Activated CD4-positive, alpha-beta T cell treated with anti-CD3 and anti-CD28 coated beads for 24 hours (primary cell): ENCODE measurements around the gene STN1.

Source experiments
- DNase-seq, 2 donors: peaks; one replicate each; pipeline ENCODE4 v3.0.0-alpha.2; 2020; ENCODE audit warnings: low read depth in 2 of 2

The STN1 gene

GRCh38 chr10:103894441-103894864 lies 23.5 kb downstream of the STN1 start:
- DNase-seq = no peak

- DNase-seq = no peak
Measured at GRCh38 chr10:103893817-103894216, 24.2 kb downstream of the STN1 start.

GRCh38 chr10:103892181-103892580 lies 25.8 kb downstream of the STN1 start:
- no peak for DNase-seq

GRCh38 chr10:103890688-103891087 lies 27.3 kb downstream of the STN1 start:
- no peak for DNase-seq

GRCh38 chr10:103890194-103890658 lies 27.8 kb downstream of the STN1 start:
- DNase-seq = no peak

GRCh38 chr10:103889121-103889720 lies 28.8 kb downstream of the STN1 start:
- DNase-seq = no peak

GRCh38 chr10:103888113-103888841 lies 29.7 kb downstream of the STN1 start:
- no peak for DNase-seq

GRCh38 chr10:103885617-103886016 lies 32.4 kb downstream of the STN1 start:
- no peak for DNase-seq

GRCh38 chr10:103884681-103885139 lies 33.3 kb downstream of the STN1 start:
- no peak for DNase-seq

- DNase-seq = no peak
Measured at GRCh38 chr10:103882285-103883007, 35.5 kb downstream of the STN1 start.

- DNase-seq = no peak
Measured at GRCh38 chr10:103881416-103882284, 36.3 kb downstream of the STN1 start.

- DNase-seq = no peak
Measured at GRCh38 chr10:103879831-103880230, 38.2 kb downstream of the STN1 start.

GRCh38 chr10:103879409-103879808 lies 38.6 kb downstream of the STN1 start:
- DNase-seq = no peak

- no peak for DNase-seq
Measured at GRCh38 chr10:103877861-103878260, 40.1 kb downstream of the STN1 start.

GRCh38 chr10:103876155-103876554 lies 41.8 kb downstream of the STN1 start:
- no peak for DNase-seq

GRCh38 chr10:103874730-103875129 lies 43.3 kb downstream of the STN1 start:
- DNase-seq = no peak

GRCh38 chr10:103872137-103872931 lies 45.6 kb downstream of the STN1 start:
- no peak for DNase-seq

- DNase-seq = no peak
Measured at GRCh38 chr10:103871006-103871405, 47.0 kb downstream of the STN1 start.

- DNase-seq = no peak
Measured at GRCh38 chr10:103870516-103870915, 47.5 kb downstream of the STN1 start.

GRCh38 chr10:103869336-103869735 lies 48.6 kb downstream of the STN1 start:
- DNase-seq = no peak

- no peak for DNase-seq
Measured at GRCh38 chr10:103868200-103868599, 49.8 kb downstream of the STN1 start.
